GM19025 (cell line): ENCODE measurements around the gene TBPL2.
"Not testable (repeated sequence)": the region's sequence is repeated elsewhere in the genome, so short reads cannot be mapped to it uniquely, and the experiment has no call there.

Source experiments
- ATAC-seq: cut with Tn5 transposase; IDR thresholded peaks from one replicate; pipeline ENCODE4 v1.9.1; 2021; ENCODE audit warnings: mild to moderate bottlenecking, low read depth, moderate library complexity; ENCODE audit not compliant: unreplicated experiment

The TBPL2 gene

DNA sequence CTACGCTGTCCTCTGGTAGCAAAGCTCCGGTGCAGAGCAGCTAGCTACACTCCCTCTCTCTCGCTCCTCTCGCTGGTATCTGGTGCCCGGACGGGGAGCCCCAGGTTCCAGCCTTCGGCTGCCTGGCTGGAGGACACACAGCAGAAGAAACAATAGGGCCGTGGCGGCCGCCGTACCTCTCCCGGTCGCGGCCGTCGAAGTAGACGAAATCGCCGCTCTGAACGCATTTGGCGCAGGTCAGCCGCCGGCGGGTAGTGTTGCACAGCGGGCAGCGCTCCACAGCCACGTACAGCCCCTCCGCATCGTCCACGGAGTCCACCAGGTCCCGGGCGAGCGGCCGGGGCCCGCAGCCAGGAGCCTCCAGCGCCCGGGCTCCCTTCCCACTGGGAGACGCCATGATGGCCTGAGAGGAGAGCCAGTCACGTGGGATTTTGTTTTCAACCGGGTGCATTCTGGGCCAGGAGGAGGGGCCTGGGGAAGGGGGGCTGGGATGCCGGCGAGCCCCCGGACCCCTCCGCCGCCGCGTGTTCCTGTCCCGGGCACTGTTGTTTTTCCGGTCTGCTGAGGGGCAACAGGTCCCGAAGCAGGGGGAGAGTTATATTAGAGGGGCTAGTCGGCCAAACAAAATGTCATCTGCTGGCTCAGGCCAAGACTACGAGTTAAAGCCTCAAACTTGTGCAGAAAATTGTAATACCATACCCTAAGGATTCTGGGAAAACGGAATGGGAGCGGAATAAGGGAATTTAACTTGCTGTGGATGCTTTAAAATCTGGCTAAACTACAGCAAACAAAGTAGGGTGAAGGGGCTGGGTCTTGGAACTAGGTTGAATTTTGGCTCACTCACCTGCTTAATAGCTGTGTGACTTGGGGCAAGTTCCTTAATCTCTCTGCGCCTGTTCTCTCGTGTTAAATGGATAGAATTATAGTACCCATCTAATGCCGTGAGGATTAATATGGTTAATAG is 28.7 kb downstream of the TBPL2 start, which contains the start of gene ATG14:
Gene ATG14, minus strand, starts transcription at position 405 of the 964 bp plus-strand sequence. Its CDS starts 8 bp downstream, at position 397.
- ATAC-seq, result peak; percentile 98

DNA sequence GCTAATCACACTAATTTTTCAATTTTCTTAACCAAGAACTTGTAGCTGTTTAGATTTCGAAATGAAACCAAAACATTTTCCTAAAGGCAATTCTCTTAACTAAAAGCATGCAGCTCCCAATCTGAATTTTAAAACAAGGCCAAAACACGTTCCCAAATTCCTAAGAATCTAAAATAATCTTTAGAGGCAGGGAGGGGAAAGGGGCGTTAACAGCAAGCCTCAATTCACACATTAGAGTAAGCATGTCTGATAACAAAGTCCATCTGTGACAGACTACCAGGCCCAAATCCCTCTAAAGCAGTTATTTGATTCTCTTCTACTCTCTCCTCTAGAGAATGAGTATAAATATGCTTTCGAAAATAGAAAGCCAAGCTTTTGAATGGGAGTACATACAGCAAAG is 29.5 kb downstream of the TBPL2 start:
- no peak for ATAC-seq

DNA sequence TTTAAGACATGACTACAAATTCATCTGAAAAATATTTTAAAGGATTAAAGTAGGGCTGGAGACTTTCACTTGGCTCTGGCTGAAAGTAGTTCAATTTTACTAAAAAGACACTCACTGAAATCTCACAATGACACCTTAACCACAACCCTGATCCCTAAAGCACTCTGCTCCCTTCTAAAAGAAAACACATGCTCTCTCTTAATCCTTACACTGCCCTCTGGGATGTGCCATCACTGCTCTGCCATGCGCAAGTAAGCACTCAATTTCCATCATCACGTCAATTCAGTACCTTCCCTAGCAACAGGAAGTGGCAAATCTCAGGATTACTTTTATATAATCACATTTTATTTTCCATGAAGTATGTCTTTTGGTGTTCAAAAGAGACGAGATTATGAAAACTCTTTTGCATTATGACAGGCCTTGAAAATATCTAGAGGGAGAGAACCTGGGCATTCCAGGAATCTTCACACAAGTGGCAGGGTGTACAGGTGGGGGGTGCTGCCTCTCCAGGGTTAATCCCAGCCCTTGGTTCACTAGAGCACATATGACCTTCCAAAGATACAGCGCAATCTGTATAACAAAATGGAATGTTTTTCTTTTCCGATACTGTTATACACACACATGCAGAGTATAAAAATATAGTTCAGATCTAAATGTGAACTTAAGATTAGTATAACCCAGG is 36.1 kb downstream of the TBPL2 start:
- ATAC-seq, result no peak

DNA sequence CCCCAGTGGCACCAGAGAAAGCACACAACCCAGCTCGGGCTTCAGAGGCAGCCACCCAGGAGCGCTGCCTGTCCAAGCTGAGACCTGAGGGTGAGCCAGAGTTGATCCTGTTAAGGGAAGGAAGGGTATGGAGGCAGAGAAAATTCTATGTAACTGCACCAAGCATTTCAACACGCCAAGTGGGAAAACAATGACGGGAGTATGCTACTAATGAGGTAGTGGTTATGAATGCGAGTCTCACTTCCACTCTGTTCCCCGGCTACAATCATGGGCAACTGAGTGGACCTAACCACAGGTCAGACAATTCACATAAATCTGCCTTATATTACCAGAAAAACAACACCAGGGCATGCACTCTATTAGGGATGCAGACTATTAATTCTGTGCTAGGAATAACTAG is 38.7 kb downstream of the TBPL2 start:
- no peak for ATAC-seq

DNA sequence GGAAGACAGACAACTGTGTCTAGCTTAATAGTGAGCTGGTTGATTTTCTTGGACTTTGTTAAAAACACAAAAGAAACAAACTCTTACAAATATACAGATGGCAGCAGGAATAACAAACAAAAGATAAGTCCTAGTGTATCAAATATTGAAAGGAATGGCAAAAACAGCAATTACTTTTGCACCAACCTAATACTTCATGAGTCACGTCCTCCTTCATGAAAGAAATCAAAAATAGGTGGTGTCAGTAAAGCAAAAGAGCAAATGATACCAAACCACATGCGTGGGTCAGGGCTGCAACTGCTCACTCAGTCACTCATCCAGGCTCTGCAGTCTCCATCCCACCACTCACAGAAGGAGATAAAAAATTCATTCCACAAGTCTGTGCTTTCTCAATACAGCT is 40.6 kb downstream of the TBPL2 start:
- ATAC-seq, result no peak

DNA sequence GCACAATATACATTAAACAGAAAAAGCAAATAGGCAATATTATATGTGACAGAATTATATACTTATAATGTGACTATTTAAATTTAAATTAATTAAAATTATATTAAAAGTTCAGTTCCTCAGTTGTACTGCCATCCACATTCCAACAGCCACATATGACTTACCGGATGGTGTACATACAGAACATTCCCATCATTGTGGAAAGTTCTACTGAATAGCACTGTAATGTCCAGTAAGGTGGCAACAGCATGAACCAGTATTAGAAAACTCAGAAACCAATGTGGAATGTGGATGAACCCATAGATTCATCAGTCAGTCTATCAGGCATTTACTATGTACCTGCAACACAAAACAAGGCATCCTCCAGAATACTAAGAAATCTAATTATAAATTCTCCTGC is 41.2 kb downstream of the TBPL2 start:
- no peak for ATAC-seq

DNA sequence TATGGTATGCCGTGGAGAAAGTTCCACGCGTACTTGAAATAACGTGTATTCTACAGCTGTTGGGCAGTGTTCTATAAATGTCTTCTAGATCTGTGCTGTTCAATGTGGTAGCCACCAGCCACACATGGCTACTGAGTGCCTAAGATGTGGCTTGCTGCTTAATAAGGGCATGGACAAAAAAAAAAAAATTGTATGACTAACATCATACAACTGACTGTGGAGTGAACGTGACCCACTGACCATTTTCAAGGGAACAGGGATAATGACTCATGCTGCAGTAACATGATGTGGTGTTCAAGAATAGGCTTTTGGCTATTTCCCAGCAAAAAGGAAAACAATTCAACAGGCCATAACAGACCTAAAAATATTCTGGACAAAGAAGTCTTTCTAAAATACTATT is 41.7 kb downstream of the TBPL2 start:
- ATAC-seq, result no peak

DNA sequence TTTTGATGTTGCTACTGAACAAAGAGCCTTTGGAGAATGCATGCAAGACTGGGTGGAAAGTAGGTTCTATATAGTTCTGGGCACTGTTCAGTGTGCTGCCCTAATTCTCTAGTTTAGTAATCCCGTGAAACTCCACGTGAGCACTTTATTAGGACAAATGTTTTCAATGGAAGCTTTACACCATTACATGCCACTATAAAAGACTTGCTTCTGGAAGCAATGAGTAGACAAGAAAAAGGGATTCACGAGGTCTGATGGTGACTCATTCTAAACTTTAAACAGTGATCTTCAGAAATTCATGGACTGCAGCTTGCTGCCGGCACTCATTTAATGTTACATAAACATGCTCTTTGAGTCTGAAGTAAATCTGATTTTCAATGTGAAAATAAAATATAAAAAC is 51.1 kb downstream of the TBPL2 start:
- ATAC-seq, result no peak

DNA sequence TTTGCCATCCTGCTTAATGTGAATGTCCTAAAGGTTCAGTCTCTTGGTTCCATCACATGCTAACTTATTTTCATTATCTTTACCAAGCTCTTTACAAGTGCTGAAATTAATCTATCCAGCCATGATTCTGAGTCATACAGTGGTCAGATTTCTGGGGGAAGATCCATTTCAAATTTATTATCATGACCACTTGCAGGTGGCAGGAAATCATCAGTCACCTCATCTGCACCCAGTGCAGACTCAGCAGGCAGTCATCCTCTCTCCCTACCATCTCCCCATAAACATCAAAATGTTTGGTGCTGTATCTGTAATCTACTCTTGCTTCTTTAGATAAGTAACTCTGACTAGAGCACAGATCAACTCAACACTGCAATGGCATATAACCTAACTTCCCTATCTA is 52.3 kb downstream of the TBPL2 start:
- no peak for ATAC-seq

DNA sequence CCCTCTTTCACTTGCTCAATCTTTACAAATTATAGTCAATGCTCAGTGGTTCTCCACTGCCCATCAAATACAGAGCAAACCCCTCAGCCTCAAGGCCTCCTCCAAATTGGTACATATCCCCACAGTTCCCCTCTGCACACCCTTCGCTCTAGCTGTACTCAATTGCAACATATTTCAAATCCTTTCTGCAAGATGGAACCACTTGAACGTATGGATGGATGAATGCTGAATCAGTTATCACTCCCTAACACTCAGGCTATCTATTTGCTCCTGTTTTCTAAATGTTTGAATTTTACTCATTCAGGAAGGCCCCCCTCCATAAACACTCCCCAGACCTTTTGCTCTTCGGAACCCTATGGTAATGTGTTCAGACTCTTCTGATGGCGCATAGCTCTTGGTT is 53.3 kb downstream of the TBPL2 start:
- ATAC-seq, result no peak

DNA sequence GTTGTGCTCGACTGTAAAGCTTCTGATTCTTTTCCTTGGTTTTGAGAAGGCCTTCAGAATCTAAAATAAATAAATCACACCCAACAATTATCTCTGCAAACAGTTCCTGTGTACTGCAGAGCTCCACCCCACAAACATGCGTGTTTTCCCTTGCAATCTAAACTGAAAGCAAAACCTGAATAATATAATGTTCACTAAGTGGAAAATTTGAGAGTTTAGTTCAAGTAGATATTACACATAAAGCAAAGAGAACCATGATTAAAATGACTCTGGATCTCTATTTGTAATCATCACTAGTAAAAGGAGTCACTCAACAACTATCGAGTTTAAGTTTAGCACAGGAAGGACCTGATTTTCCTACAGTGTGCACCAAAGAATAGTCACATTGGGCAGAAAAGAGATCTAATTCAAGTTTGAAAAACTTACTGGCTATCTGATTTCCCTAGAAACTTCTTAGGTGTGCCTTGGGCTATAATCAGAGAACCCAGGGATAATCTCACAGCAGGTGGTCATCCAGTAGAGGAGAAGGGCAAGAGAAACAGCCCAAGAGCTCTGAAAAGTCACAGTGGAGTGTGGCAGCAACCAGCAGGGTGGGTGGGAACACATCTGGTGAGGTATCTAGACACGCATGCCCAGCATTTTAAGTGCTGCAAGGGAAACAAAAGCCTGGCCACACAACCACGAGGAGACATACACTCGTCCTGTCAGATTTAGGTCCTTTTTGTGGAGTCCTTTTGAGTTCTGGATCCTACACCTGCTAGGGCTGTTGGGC is 54.2 kb downstream of the TBPL2 start:
- ATAC-seq, result no peak

DNA sequence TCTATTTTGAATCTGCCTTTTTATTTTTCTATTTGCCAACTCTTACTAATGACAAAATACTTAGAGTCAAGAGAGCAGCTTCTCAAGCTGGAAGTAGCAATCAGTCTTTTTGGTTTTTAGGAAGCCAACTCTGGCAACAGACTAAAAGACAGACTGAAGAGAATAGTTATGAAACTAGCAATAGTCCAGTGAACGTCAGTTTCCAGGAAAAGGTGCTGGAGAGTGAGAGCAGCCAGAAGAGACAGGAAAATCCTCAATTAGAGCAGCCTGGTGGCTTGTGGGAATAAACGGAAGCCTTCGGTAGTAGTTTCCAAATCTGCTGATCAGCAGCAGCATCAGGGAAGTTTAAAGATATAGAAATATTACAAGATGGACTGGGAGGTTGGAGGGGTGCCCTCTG is 55.9 kb downstream of the TBPL2 start:
- ATAC-seq, result no peak

DNA sequence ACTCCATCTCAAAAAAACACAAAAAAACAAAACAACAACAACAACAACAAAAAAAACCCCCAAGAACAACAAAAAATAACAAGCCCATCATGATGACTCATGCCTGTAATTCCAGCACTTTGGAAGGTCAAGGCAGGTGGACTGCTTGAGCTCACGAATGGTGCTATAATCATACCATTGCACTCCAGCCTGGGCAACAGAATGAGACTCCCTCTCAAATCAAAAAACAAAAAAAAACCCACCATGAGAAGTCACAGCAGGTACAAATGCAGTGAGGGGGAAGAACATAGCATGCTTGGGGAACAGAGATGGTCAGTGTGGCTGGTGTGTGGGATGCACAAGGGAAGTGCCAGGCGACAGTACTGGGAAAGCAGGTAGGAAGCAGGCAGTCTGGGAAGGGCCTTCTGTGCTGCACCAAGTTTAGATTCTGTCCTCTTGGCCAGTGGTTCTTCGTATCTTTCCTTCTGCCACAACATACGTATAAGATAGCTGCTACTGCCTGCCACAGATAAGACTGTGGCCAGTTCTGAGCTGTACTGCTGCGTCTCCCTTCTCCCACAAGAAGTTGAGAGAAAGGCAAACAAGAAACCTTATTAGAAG is 56.8 kb downstream of the TBPL2 start:
- no peak for ATAC-seq

DNA sequence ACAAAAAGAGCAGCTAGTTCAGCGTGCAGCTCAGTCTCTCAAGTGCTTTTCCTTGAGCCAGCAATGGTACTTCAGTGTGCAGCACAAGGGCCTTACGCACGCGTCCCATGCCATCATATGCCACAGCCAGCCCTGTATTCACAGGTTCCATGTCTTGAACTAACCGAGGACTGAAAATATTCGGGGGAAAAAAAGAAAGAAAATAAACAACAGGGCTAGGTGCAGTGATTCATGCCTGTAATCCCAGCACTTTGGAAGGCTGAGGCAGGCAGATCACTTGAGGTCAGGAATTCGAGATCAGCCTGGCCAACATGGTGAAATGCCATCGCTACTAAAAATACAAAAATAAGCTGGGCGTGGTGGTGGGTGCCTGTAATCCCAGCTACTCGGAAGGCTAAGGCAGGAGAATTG is 57.4 kb downstream of the TBPL2 start:
- not testable (repeated sequence) for ATAC-seq

DNA sequence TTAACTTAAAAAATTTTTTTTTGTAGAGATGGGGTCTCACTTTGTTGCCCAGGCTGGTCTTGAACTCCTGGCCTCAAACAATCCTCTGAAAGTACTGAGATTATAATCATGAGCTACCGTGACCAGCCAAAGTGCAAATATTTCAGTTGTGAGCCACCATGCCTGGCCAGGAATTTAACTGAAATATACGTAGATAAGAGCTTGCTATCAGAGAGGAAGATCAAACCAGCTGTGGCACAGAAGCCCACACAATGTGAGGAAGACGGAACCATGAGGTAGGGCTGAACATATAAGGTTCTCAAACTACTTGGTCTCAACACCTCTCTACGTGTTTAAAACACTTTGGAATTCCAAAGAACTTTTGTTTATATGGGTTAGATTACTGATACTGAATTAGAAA is 57.9 kb downstream of the TBPL2 start:
- ATAC-seq, result no peak

DNA sequence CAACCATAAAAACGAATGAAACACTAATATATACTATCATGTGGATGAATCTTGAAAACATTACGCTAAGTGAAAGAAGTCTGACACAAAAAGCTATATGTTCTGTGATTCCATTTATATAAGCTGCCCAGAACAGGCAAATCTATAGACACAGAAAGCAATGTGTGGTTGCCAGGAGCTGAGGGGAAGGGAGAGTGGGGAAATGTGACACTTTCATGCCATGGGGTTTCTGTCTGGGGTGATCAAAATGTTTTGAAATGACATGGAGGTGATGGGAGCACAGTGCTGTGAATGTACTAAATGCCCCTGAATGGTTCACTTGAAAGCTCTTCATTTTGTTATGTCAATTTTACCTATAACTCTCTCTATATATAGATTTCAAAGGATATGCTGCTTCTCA is 58.9 kb downstream of the TBPL2 start:
- ATAC-seq, result no peak

DNA sequence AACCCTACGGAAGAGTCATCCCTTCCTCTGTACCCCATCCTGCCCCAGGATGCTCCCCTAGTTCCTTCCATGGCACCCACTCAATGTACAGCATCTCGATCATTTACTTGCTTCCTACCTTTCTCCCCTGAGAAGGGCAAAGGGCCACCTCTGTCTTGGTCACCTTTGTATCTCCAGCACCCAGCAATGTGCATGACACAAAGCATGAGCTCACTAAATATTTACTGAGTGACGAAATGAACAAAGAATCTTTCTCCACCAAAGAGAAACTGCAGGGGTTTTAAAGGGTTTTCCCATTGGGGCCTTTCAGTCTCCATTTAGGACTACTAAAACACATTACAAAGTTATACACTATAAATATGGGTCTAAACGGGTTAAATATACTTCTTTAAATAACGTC is 59.4 kb downstream of the TBPL2 start:
- no peak for ATAC-seq

DNA sequence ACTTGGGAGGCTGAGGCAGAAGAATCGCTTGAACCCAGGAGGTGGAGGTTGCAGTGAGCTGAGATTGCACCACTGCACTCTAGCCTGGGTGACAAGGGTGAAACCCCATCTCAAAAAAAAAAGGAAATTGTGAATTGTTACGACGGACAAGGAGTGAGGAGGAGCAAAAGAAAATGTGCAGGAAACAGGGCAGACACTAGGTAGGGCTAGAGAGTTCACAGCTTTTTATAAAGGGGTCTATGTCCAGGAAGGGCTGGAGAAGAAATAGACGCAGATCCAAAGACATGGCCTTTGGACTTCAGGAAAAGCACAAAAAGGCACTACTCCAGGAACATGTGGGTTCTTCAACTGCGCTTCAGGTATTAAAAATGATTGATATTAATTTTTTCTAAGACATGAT is 63.2 kb downstream of the TBPL2 start:
- ATAC-seq, result no peak

DNA sequence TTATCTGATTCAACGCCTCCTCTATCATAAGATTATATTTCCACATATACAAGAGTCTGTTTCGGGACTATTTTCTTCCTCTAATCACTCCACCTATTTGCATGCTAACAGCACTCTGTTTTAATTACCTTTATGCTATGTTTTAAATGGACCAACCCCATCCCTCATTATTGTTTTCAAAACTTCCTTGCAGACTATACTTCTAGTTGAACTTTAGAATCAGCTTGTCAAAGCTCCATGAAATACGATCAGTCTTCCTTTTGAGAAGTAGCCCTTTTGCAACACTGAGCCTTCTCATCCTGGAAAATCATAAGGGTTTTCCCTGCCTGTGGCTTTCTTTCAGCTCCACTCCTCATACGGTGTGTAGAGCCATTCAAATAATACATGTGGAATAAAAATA is 65.6 kb downstream of the TBPL2 start:
- ATAC-seq, result no peak
